HG03066 (cell line): ENCODE measurements around the gene PITRM1.
"Not testable (repeated sequence)": the region's sequence is repeated elsewhere in the genome, so short reads cannot be mapped to it uniquely, and the experiment has no call there.

ENCODE experiments used
- ATAC-seq: cut with Tn5 transposase; IDR thresholded peaks from one replicate; pipeline ENCODE4 v1.9.1; 2021; ENCODE audit warnings: low read depth; ENCODE audit not compliant: unreplicated experiment

Gene PITRM1

GRCh38 chr10:3106328-3106727, 66.3 kb downstream of the PITRM1 start:
- ATAC-seq, result not testable (repeated sequence)

- ATAC-seq, result no peak
Observed at GRCh38 chr10:3105905-3106304, 66.7 kb downstream of the PITRM1 start.

- ATAC-seq, result no peak
Observed at GRCh38 chr10:3105166-3105565, 67.4 kb downstream of the PITRM1 start.

GRCh38 chr10:3104251-3104918, 68.2 kb downstream of the PITRM1 start:
- ATAC-seq, result no peak

- ATAC-seq, result no peak
Observed at GRCh38 chr10:3103646-3104045, 68.9 kb downstream of the PITRM1 start.

- ATAC-seq, result no peak
Observed at GRCh38 chr10:3102720-3103427, 69.7 kb downstream of the PITRM1 start.

GRCh38 chr10:3100856-3101640, 71.5 kb downstream of the PITRM1 start:
- no peak for ATAC-seq

- no peak for ATAC-seq
Observed at GRCh38 chr10:3100093-3100792, 72.3 kb downstream of the PITRM1 start.

- ATAC-seq, result no peak
Observed at GRCh38 chr10:3099291-3100092, 73.1 kb downstream of the PITRM1 start.

- ATAC-seq, result no peak
Observed at GRCh38 chr10:3098689-3099088, 73.9 kb downstream of the PITRM1 start.

- ATAC-seq, result no peak
Observed at GRCh38 chr10:3097160-3097559, 75.4 kb downstream of the PITRM1 start.

- no peak for ATAC-seq
Observed at GRCh38 chr10:3096149-3096548, 76.4 kb downstream of the PITRM1 start.

GRCh38 chr10:3095373-3096139, 77.0 kb downstream of the PITRM1 start:
- ATAC-seq, result no peak

GRCh38 chr10:3094609-3095036, 78.0 kb downstream of the PITRM1 start:
- ATAC-seq, result no peak

- ATAC-seq, result no peak
Observed at GRCh38 chr10:3093996-3094395, 78.6 kb downstream of the PITRM1 start.

- ATAC-seq, result no peak
Observed at GRCh38 chr10:3091921-3092320, 80.7 kb downstream of the PITRM1 start.

GRCh38 chr10:3090914-3091787, 81.4 kb downstream of the PITRM1 start:
- ATAC-seq, result no peak

GRCh38 chr10:3090388-3090787, 82.2 kb downstream of the PITRM1 start:
- ATAC-seq, result no peak
